Naive B cell (primary cell): ENCODE data around the gene DSCAM. TPM values are rescaled to one million over a fixed set of nuclear protein-coding genes. Genes with fewer than 3 reads are reported as not detected.

Experiments
- ATAC-seq, 2 donors: fragments of 150-1000 bp; cut with Tn5 transposase; 2 replicates each; pipeline ENCODE4 v1.10.0; 2021; ENCODE audit warnings: low read depth in 2 of 2, mild to moderate bottlenecking in 2 of 2, moderate library complexity in 2 of 2
- DNase-seq: peaks from one replicate; pipeline ENCODE4 v3.0.0; 2022
- H3K27ac Mint-ChIP-seq, 6 donors: one replicate each; pipeline ENCODE4 v1.8.0; 2020 to 2022; ENCODE audit warnings: mild to moderate bottlenecking in 6 of 6, mixed read lengths in 6 of 6, moderate library complexity in 5 of 6, inconsistent platforms in 2 of 6
- H3K27me3 Mint-ChIP-seq, 3 donors: one replicate each; pipeline ENCODE4 v1.8.0; 2021 to 2022; ENCODE audit warnings: mixed read lengths in 3 of 3, mild to moderate bottlenecking in 1 of 3
- H3K36me3 Mint-ChIP-seq, 2 donors: one replicate each; pipeline ENCODE4 v1.8.0; 2020 to 2022; ENCODE audit warnings: mixed read lengths in 2 of 2, inconsistent platforms in 1 of 2, mild to moderate bottlenecking in 1 of 2
- H3K4me1 Mint-ChIP-seq, 3 donors: one replicate each; pipeline ENCODE4 v1.8.0; 2020 to 2022; ENCODE audit warnings: mixed read lengths in 3 of 3, inconsistent platforms in 1 of 3, mild to moderate bottlenecking in 1 of 3, moderate library complexity in 1 of 3
- H3K4me3 Mint-ChIP-seq, 8 donors: one replicate each; pipeline ENCODE4 v1.8.0; 2020 to 2022; ENCODE audit warnings: mild to moderate bottlenecking in 8 of 8, mixed read lengths in 8 of 8, moderate library complexity in 8 of 8, inconsistent platforms in 2 of 8
- H3K9me3 Mint-ChIP-seq, 7 donors: one replicate each; pipeline ENCODE4 v1.8.0; 2020 to 2022; ENCODE audit warnings: mixed read lengths in 7 of 7, mild to moderate bottlenecking in 5 of 7, inconsistent platforms in 2 of 7, moderate library complexity in 1 of 7
- polyA plus RNA-seq, 6 donors: library from polyadenylated mRNA; unstranded; fragments of 300-500 nt; fragmentation: Illumina TruSeq; gene quantifications; one replicate each; pipeline ENCODE4 v1.2.3, GENCODE V29; 2021; ENCODE audit warnings: low read depth in 6 of 6

Gene DSCAM
- polyA plus RNA-seq, 6 donors from 2014 or later, result not detected

DNA sequence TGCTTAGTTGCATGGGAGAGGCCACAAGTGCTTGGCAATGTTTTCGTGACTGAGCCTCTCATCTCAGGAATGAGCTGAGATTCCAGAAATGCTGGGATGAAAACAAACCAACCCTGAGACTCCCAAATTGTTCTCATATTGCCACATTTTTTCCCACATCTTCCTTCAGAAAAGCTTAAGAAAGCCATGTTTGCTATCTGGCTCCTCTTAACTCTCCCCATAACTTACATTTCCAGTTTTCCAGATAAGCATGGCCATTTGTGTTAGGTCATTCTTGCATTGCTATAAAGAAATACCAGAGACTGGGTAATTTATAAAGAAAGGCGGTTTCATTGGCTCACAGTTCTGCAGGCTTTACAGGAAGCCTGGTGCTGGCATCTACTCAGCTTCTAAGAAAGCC is 17.2 kb downstream of the DSCAM start:
- H3K4me1 Mint-ChIP-seq, result no peaks in the 10 kb centered on the region
- H3K27me3 Mint-ChIP-seq, result peaks cover 0 to 14% (median 10%) of the 10 kb centered on the region in 3 donors
- no peak overlapping the region for H3K4me3 Mint-ChIP-seq
- DNase-seq (no peak), ATAC-seq (no peak)
- H3K36me3 Mint-ChIP-seq, result peaks cover 0 to 10% of the 10 kb centered on the region in 2 donors
- H3K27ac Mint-ChIP-seq, result peak overlapping the region in 1 of 6 donors; percentile 13
- peaks cover 0 to 16% (median 5%) of the 10 kb centered on the region in 7 donors for H3K9me3 Mint-ChIP-seq

- DNase-seq (no peak), ATAC-seq (no peak)
- no peak overlapping the region for H3K4me3 Mint-ChIP-seq
- peaks cover 0 to 16% (median 6%) of the 10 kb centered on the region in 7 donors for H3K9me3 Mint-ChIP-seq
- H3K27ac Mint-ChIP-seq, result no peak overlapping the region
- no peaks in the 10 kb centered on the region for H3K4me1 Mint-ChIP-seq
- peaks cover 0 to 14% (median 10%) of the 10 kb centered on the region in 3 donors for H3K27me3 Mint-ChIP-seq
- peaks cover 0 to 10% of the 10 kb centered on the region in 2 donors for H3K36me3 Mint-ChIP-seq
These were observed 17.6 kb downstream of the DSCAM start for GRCh38 chr21:40829308-40829707.

- Mint-ChIP-seq H3K4me1 (no peaks in the 10 kb centered on the region), H3K27me3 (peaks cover 0 to 14% (median 7%) of the 10 kb centered on the region in 3 donors), H3K9me3 (peaks cover 0 to 16% (median 6%) of the 10 kb centered on the region in 7 donors), H3K4me3 (no peak overlapping the region), H3K27ac (no peak overlapping the region), H3K36me3 (peaks cover 0 to 10% of the 10 kb centered on the region in 2 donors)
- ATAC-seq (no peak), DNase-seq (no peak)
These were observed 19.4 kb downstream of the DSCAM start for GRCh38 chr21:40827509-40827908.

DNA sequence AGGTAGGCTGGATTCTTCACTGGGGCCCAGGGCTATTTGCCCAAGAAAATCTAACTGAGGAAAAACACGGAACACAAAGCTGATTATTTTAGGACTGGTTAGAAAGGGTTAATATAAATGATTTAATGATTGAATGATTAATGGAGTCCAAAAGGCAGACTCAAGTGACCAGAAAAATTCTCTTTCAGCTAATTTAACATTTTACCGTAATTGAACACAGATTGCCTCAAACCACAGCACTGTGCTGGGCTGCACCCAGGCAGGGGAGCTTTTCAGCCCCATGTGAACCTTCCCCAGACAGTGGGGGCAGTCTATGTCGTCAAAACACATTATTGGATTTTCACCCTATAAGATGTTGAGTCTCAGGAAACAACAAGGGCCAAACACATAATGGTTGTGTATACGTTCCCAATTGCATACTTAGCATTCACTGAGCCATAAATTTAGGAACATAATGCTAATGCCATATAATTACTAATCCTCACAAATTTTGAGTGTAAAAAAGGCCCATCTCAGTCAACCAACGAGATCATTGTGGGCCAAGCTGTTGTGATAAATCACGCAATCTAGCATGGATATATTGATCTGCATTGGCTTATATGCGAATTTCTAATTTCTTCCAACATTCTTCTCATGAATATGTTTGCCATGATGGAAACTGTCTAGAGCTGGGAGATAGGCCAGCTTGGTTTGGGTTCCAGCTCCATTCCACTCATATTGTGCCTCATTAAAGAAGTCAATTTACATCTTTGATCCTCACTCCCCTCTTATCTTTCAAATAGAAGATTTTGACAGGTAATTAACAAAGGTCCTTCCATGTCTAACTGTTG is 27.7 kb downstream of the DSCAM start:
- peaks cover 0 to 20% (median 6%) of the 10 kb centered on the region in 7 donors for H3K9me3 Mint-ChIP-seq
- ATAC-seq, result no peak
- no peaks in the 10 kb centered on the region for H3K4me1 Mint-ChIP-seq
- no peak for DNase-seq
- H3K27me3 Mint-ChIP-seq, result no peaks in the 10 kb centered on the region
- H3K4me3 Mint-ChIP-seq, result no peak overlapping the region
- no peaks in the 10 kb centered on the region for H3K36me3 Mint-ChIP-seq
- no peak overlapping the region for H3K27ac Mint-ChIP-seq

DNA sequence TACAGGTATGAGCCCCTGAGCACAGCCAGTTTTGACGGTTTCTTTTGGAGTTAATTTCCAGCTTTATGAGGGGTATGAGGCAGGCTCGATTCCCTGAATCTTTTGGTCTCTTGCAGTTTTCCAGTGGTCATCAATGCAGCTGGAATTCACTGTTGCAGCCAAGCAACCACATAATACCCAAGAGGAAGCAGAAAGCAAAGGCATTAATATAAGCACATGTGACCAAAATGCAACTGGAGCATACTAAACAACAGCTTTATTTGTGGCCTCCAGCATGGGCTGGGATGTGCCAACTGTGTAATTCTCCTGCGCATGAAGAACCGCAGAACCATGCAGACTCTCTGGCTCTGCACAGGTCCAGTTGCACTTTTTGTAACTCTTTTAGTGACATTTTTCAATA is 33.0 kb downstream of the DSCAM start:
- no peaks in the 10 kb centered on the region for H3K4me1 Mint-ChIP-seq
- H3K27ac Mint-ChIP-seq, result no peak overlapping the region
- no peak for ATAC-seq

GRCh38 chr21:40809673-40810197 is 37.2 kb downstream of the DSCAM start:
- no peaks in the 10 kb centered on the region for H3K4me1 Mint-ChIP-seq
- peaks cover 0 to 6% (median 0%) of the 10 kb centered on the region in 3 donors for H3K27me3 Mint-ChIP-seq
- H3K36me3 Mint-ChIP-seq, result no peaks in the 10 kb centered on the region
- no peak overlapping the region for H3K4me3 Mint-ChIP-seq
- H3K9me3 Mint-ChIP-seq, result peaks cover 0 to 15% (median 6%) of the 10 kb centered on the region in 7 donors
- no peak for DNase-seq
- H3K27ac Mint-ChIP-seq, result no peak overlapping the region
- ATAC-seq, result no peak

More for the DNA sequence above, 33.0 kb downstream of the DSCAM start:
- no peak for DNase-seq
- peaks cover 0 to 5% (median 0%) of the 10 kb centered on the region in 3 donors for H3K27me3 Mint-ChIP-seq
- no peak overlapping the region for H3K4me3 Mint-ChIP-seq
- no peaks in the 10 kb centered on the region for H3K36me3 Mint-ChIP-seq
- H3K9me3 Mint-ChIP-seq, result peaks cover 0 to 7% (median under 1%) of the 10 kb centered on the region in 7 donors

- no peak for ATAC-seq
- Mint-ChIP-seq H3K4me1 (no peaks in the 10 kb centered on the region), H3K27me3 (peaks cover 0 to 6% (median 0%) of the 10 kb centered on the region in 3 donors), H3K9me3 (peaks cover 10 to 48% (median 24%) of the 10 kb centered on the region in 7 donors), H3K4me3 (no peak overlapping the region), H3K36me3 (no peaks in the 10 kb centered on the region), H3K27ac (no peak overlapping the region)
- DNase-seq, result no peak
These were observed 43.9 kb downstream of the DSCAM start for GRCh38 chr21:40803101-40803500.

DNA sequence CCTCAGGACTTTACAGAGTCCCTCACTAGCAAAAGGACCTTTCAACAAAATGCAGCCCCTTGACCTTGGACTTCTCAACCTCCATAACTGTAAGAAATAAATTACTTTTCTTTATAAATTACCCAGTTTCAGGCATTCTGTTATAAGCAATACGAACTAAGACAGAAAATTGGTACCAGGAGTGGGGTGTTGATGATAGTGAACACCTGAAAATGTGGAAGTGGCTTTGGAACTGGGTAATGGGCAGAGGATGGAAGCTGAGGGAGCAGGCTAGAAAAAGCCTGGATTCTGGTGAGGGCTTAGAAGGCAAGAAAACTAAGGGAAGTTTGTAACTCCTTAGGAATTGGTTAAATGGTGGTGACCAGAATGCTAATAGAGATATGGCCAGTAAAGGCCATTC is 46.8 kb downstream of the DSCAM start:
- ATAC-seq, result no peak
- Mint-ChIP-seq H3K4me3 (no peak overlapping the region), H3K9me3 (peaks cover 11 to 54% (median 26%) of the 10 kb centered on the region in 7 donors), H3K4me1 (no peaks in the 10 kb centered on the region), H3K36me3 (no peaks in the 10 kb centered on the region), H3K27me3 (peaks cover 0 to 6% (median 0%) of the 10 kb centered on the region in 3 donors), H3K27ac (no peak overlapping the region)
- no peak for DNase-seq

DNA sequence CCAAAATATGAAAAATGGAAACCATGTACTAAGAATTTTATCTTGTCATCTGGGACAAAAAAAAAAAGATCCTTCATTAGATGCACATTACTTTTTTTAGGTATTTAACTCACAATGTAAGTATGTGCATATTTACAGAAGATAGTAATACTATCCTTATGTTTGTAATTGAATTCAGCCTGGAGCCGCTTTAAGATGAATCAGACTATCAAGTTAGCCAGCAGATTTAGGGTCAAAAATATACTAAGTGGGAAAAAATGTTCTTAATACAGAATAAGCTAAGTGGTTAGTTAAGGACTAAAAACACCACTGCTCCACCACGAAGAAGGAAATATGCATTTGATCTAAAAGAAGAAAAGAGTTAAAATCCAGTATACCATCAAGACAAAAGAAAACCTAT is 49.1 kb downstream of the DSCAM start:
- H3K4me1 Mint-ChIP-seq, result no peaks in the 10 kb centered on the region
- no peaks in the 10 kb centered on the region for H3K36me3 Mint-ChIP-seq
- H3K27ac Mint-ChIP-seq, result no peak overlapping the region
- ATAC-seq (no peak), DNase-seq (no peak)
- H3K4me3 Mint-ChIP-seq, result no peak overlapping the region
- no peaks in the 10 kb centered on the region for H3K27me3 Mint-ChIP-seq
- H3K9me3 Mint-ChIP-seq, result peaks cover 6 to 54% (median 29%) of the 10 kb centered on the region in 7 donors

DNA sequence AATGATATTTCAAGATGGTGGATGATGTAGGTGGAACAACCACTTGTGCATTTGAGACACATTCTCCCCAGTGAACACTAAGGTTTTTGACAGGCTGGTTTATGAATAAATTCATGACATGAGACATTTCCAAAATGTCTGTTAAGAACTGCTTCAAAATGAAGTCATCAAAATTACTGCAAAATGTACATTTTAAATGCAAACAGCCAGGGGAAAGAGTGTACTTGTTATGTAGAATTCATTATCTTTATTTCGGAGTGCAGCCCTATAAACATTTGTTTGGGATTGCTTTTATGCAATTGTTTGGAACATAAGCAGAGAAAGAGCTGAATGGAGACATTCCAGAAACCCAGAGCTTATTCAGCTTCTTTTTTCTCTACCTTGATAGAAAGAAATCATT is 49.5 kb downstream of the DSCAM start:
- H3K4me1 Mint-ChIP-seq, result no peaks in the 10 kb centered on the region
- peaks cover 6 to 51% (median 30%) of the 10 kb centered on the region in 7 donors for H3K9me3 Mint-ChIP-seq
- no peaks in the 10 kb centered on the region for H3K27me3 Mint-ChIP-seq
- DNase-seq, result no peak
- H3K36me3 Mint-ChIP-seq, result no peaks in the 10 kb centered on the region
- no peak overlapping the region for H3K4me3 Mint-ChIP-seq
- no peak overlapping the region for H3K27ac Mint-ChIP-seq
- no peak for ATAC-seq

DNA sequence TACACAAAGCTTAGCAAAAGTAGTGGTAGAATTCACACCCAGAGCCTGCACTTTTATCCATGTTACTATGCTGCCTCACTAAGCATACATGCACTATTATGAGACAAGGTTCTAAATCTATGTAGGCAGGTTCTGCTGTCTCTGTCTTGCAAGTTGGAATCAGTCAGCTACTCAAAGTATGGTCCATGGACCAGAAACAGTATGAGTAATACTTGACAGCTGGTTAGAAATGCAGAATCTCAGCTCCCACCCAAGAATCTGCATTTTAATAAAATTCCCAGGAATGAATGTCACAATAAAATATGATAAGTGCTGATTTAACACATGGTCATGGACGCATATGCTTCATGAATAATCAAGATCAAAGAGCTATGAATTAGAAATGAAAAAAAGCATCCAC is 50.5 kb downstream of the DSCAM start:
- H3K27ac Mint-ChIP-seq, result no peak overlapping the region
- H3K4me3 Mint-ChIP-seq, result no peak overlapping the region
- H3K36me3 Mint-ChIP-seq, result no peaks in the 10 kb centered on the region
- H3K9me3 Mint-ChIP-seq, result peaks cover 6 to 45% (median 31%) of the 10 kb centered on the region in 7 donors
- no peak for DNase-seq
- no peak for ATAC-seq
- no peaks in the 10 kb centered on the region for H3K4me1 Mint-ChIP-seq
- no peaks in the 10 kb centered on the region for H3K27me3 Mint-ChIP-seq

DNA sequence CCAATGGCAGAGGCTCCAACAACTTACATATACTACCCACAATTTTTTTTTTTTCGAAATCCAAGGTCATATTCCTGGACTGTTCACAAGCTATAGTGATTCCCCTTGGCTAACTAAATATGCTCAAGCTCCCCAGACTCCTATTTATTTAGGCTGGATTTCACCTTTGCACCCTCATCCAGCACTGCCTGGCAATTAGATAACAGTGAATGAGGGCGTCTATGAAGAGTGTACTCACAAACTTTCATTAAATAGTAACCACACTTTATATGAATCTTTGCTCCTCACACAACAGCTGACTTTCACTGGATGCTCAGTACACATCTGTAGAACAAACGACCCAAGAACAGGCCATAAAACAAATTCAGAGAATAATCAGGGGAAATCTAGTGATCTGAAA is 51.6 kb downstream of the DSCAM start:
- no peaks in the 10 kb centered on the region for H3K27me3 Mint-ChIP-seq
- peaks cover 4 to 37% (median 21%) of the 10 kb centered on the region in 7 donors for H3K9me3 Mint-ChIP-seq
- no peaks in the 10 kb centered on the region for H3K4me1 Mint-ChIP-seq
- no peak overlapping the region for H3K4me3 Mint-ChIP-seq
- H3K27ac Mint-ChIP-seq, result peak overlapping the region in 1 of 6 donors; percentile 1
- DNase-seq (no peak), ATAC-seq (no peak)
- no peaks in the 10 kb centered on the region for H3K36me3 Mint-ChIP-seq

DNA sequence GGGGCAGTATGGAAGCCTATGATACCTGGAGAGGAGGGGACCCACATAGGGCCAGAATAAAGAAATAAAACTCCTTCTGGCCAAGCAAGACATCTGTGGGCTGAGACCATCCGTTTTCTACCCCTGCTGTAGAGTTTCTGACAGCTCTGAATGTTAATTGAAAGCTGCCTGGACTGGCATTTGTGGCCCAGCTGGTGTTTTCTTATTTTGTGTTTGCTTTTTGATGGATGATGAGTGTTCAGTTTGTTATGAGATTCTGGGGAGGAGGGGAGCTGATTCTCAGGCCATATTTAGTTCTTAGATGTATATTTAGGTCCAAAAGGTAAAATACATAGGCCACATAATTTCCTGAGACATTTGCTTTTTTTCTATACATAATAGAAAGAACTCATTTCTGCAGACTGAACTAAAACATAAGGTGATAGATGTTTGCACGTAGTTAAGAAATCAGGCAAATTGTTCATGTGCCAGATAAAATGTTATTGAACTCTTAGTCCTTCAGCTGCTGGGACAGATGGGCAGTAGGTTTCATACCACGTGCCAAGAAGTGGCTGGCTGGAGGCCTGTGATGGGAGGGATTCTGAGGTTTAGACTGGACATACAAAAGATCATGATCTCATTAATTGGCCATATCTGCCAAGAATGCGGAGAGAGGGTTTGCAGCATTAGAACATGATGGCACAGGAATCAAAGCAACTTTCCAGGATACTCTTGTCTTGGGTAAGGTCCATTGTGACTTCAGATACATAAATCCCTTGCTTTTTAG is 54.1 kb downstream of the DSCAM start:
- DNase-seq, result no peak
- Mint-ChIP-seq H3K4me1 (no peaks in the 10 kb centered on the region), H3K9me3 (peaks cover 0 to 16% (median 12%) of the 10 kb centered on the region in 7 donors), H3K27me3 (no peaks in the 10 kb centered on the region), H3K4me3 (no peak overlapping the region), H3K27ac (no peak overlapping the region), H3K36me3 (no peaks in the 10 kb centered on the region)
- ATAC-seq, result no peak
